ENCODE results near the gene TMCO5A. TPM values are rescaled to one million over a fixed set of nuclear protein-coding genes. Genes with fewer than 3 reads are reported as not detected.

TMCO5A gene
- total and polyA plus RNA-seq, 2 of the 13 experiments (the other 11 are each of a cell fraction or from before 2014, with no cell fraction given), result not detected

DNA sequence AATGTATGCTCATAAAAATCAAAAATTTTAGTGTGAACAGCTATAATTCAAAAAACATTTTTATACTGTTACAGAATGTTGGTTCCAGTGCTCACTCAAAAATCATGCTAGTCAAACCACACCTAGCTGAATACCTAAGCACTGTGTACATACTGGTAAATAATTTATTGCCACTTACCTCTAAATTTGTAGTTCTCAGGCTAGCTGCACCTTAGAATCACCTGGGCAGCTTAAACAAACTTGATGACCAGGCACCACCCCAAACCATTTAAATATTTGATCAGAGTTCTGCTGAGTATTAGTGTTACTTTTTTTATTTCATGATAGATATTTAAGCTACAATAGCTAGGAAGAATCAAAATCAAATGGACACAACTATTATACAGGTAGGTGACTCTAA is 32.3 kb upstream of the TMCO5A start (continued):
- TF ChIP-seq HDAC2 (CRISPR knock-in tag; IDR thresholded peaks at IDR 0.05), result no peak
- no peak for TF ChIP-seq ARNT (IDR thresholded peaks at IDR 0.05)
- TF ChIP-seq ZNF432 (CRISPR knock-in tag; IDR thresholded peaks at IDR 0.05; ENCODE audit: borderline replicate concordance), result no peak
- no peak for TF ChIP-seq ATF7-NPFF (CRISPR knock-in tag; IDR thresholded peaks at IDR 0.05; ENCODE audit: low read depth)

DNA sequence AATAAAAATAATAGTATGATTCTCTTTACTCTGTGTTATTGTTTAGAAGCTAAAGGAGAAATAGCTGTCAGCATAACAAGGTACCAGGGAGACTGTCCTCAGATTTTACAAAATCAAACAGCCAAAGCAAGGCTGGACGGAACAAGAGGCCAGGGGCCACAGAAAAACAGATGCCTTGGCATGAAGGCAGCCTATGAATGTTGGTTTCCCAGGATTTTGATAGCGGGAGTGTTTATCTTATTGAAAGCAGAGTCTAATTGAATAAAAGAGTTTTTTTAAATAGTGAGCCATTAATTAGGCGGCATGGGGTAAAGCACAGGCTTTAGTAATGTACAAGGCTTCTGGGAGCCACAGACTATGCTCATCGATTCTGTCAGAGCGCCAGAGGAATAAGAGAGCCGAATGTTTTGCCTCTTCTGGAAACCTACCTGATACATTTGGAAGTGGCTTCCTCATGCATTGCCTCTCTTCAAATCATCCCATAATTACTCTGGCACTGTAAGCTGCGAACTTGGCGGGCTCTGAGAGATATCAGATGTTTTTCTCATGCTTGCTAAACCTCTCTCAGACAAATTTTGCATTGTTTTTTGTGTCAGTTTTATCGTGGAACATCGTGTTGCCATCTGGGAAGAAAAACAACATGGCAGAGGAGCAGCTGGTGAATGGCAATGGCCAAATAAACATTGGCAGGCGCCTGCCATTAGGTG is 30.4 kb upstream of the TMCO5A start:
- no peaks in the 10 kb centered on the region for H3K4me1 ChIP-seq (ENCODE audit: insufficient read depth, low read length)
- H3K27ac ChIP-seq (ENCODE audit: extremely low read length, insufficient read depth, low read length), result no peak overlapping the region
- peaks cover 0 to 4% of the 10 kb centered on the region in 2 experiments; a peak in 1 of 5 replicates for H3K27me3 ChIP-seq (ENCODE audit: control insufficient read depth in 1 of 2, insufficient read depth in 2 of 2, low read length in 2 of 2)
- no peak overlapping the region for H2AFZ ChIP-seq (ENCODE audit: low read length)
- 2% methylated on average over 11 of the region's 11 CpGs for WGBS (ENCODE audit: low lambda C conversion rate)
- no peak for FAIRE-seq
- H4K20me1 ChIP-seq (ENCODE audit: insufficient read depth, low read length), result no peaks in the 10 kb centered on the region
- ChIA-PET POLR2A (no interaction called here), CTCF (ENCODE audit: low intra/inter-chr PET ratio, low total read pairs) (no interaction called here)
- DNase-seq (ENCODE audit: low spot score), result no peak
- no peak overlapping the region for H3K4me3 ChIP-seq (replicated peaks in 1 of 3; ENCODE audit: insufficient read depth in 1 of 3, low read depth in 2 of 3, low read length in 3 of 3)
- H3K9me3 ChIP-seq (ENCODE audit: low read length), result no peaks in the 10 kb centered on the region
- no peaks in the 10 kb centered on the region for H3K36me3 ChIP-seq (replicated peaks in 1 of 2; ENCODE audit: control insufficient read depth in 1 of 2, insufficient read depth in 2 of 2, low read length in 2 of 2)
- no peak overlapping the region for H3K4me2 ChIP-seq (ENCODE audit: low read depth, low read length)
- BruUV-seq (replicated peaks), result no TSS peak
- in situ Hi-C loops (cut with HindIII; ENCODE audit: extremely low pct_ligation_motif_present, low pct_unique_long_range_greater_than_20kb), result no loop called here
- no peak for ATAC-seq
- intact Hi-C loops (cut with micrococcal nuclease; ENCODE audit: unreplicated experiment), result no loop called here
- H3K9ac ChIP-seq (ENCODE audit: insufficient read depth, low read depth, low read length), result no peak overlapping the region
- H3K79me2 ChIP-seq (ENCODE audit: insufficient read depth, low read length), result no peaks in the 10 kb centered on the region
- TF ChIP-seq, protein P1, sequence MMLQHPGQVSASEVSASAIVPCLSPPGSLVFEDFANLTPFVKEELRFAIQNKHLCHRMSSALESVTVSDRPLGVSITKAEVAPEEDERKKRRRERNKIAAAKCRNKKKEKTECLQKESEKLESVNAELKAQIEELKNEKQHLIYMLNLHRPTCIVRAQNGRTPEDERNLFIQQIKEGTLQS (CRISPR knock-in tag; IDR thresholded peaks at IDR 0.05), result no peak
- TF ChIP-seq PPARG (CRISPR knock-in tag; conservative IDR thresholded peaks at IDR 0.05) (no peak), MED8 (CRISPR knock-in tag; IDR thresholded peaks at IDR 0.05; ENCODE audit: insufficient replicate concordance) (no peak), FOSL1 (CRISPR knock-in tag; IDR thresholded peaks at IDR 0.05; ENCODE audit: borderline replicate concordance) (no peak), THAP11 (CRISPR knock-in tag; IDR thresholded peaks at IDR 0.05) (no peak)
- TF ChIP-seq, protein P2, sequence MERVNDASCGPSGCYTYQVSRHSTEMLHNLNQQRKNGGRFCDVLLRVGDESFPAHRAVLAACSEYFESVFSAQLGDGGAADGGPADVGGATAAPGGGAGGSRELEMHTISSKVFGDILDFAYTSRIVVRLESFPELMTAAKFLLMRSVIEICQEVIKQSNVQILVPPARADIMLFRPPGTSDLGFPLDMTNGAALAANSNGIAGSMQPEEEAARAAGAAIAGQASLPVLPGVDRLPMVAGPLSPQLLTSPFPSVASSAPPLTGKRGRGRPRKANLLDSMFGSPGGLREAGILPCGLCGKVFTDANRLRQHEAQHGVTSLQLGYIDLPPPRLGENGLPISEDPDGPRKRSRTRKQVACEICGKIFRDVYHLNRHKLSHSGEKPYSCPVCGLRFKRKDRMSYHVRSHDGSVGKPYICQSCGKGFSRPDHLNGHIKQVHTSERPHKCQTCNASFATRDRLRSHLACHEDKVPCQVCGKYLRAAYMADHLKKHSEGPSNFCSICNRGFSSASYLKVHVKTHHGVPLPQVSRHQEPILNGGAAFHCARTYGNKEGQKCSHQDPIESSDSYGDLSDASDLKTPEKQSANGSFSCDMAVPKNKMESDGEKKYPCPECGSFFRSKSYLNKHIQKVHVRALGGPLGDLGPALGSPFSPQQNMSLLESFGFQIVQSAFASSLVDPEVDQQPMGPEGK (CRISPR knock-in tag; IDR thresholded peaks at IDR 0.05), result no peak
- TF ChIP-seq, protein P3, sequence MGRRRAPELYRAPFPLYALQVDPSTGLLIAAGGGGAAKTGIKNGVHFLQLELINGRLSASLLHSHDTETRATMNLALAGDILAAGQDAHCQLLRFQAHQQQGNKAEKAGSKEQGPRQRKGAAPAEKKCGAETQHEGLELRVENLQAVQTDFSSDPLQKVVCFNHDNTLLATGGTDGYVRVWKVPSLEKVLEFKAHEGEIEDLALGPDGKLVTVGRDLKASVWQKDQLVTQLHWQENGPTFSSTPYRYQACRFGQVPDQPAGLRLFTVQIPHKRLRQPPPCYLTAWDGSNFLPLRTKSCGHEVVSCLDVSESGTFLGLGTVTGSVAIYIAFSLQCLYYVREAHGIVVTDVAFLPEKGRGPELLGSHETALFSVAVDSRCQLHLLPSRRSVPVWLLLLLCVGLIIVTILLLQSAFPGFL (CRISPR knock-in tag; IDR thresholded peaks at IDR 0.05), result no peak
- TF ChIP-seq, protein P4, sequence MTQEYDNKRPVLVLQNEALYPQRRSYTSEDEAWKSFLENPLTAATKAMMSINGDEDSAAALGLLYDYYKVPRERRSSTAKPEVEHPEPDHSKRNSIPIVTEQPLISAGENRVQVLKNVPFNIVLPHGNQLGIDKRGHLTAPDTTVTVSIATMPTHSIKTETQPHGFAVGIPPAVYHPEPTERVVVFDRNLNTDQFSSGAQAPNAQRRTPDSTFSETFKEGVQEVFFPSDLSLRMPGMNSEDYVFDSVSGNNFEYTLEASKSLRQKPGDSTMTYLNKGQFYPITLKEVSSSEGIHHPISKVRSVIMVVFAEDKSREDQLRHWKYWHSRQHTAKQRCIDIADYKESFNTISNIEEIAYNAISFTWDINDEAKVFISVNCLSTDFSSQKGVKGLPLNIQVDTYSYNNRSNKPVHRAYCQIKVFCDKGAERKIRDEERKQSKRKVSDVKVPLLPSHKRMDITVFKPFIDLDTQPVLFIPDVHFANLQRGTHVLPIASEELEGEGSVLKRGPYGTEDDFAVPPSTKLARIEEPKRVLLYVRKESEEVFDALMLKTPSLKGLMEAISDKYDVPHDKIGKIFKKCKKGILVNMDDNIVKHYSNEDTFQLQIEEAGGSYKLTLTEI (CRISPR knock-in tag; conservative IDR thresholded peaks at IDR 0.05), result no peak
